Neural progenitor cell (in vitro differentiated cells): ENCODE measurements around the gene NAA10. TPM values are rescaled to one million over a fixed set of nuclear protein-coding genes. Genes with fewer than 3 reads are reported as not detected.

Experiments
- DNase-seq: peaks from one replicate; pipeline ENCODE4 v3.0.0-alpha.2; 2016; ENCODE audit warnings: low spot score
- H2AFZ ChIP-seq: fragments of 200-600 bp; sonication (generic); replicated peaks from 2 replicates; pipeline ENCODE4 v1.6.1; 2016; ENCODE audit warnings: antibody characterized with exemption
- H3F3A ChIP-seq: fragments of 200-600 bp; sonication (generic); 2 replicates; pipeline ENCODE4 v1.6.1; 2016; ENCODE audit warnings: antibody characterized with exemption, low read depth
- H3K27ac ChIP-seq: fragments of 200-600 bp; sonication (generic); 2 replicates; pipeline ENCODE4 v1.5.1; 2016; ENCODE audit warnings: mild to moderate bottlenecking
- H3K27me3 ChIP-seq: fragments of 200-600 bp; sonication (generic); 2 replicates; pipeline ENCODE4 v1.6.1; 2016; ENCODE audit warnings: mild to moderate bottlenecking, moderate library complexity
- H3K36me3 ChIP-seq: fragments of 200-600 bp; sonication (generic); 2 replicates; pipeline ENCODE4 v1.5.1; 2016
- H3K4me1 ChIP-seq: fragments of 200-600 bp; sonication (generic); 2 replicates; pipeline ENCODE4 v1.6.1; 2016; ENCODE audit warnings: mixed run types
- H3K4me2 ChIP-seq: fragments of 200-600 bp; sonication (generic); 2 replicates; pipeline ENCODE4 v1.6.1; 2016
- H3K4me3 ChIP-seq: fragments of 200-600 bp; sonication (generic); 2 replicates; pipeline ENCODE4 v1.5.1; 2016
- H3K79me2 ChIP-seq: fragments of 200-600 bp; sonication (generic); 2 replicates; pipeline ENCODE4 v1.6.1; 2016; ENCODE audit warnings: low read depth
- H3K9ac ChIP-seq: fragments of 200-600 bp; sonication (generic); 2 replicates; pipeline ENCODE4 v1.6.1; 2016
- H3K9me3 ChIP-seq: fragments of 200-600 bp; sonication (generic); 2 replicates; pipeline ENCODE4 v1.5.1; 2016; ENCODE audit warnings: low read depth
- H4K20me1 ChIP-seq: fragments of 200-600 bp; sonication (generic); 2 replicates; pipeline ENCODE4 v1.6.1; 2016; ENCODE audit warnings: low read depth
- H3K27ac Mint-ChIP-seq: 3 replicates; pipeline ENCODE4 v1.8.0; 2021; ENCODE audit warnings: mixed read lengths
- H3K27me3 Mint-ChIP-seq: 2 replicates; pipeline ENCODE4 v1.8.0; 2022; ENCODE audit warnings: low read depth, mild to moderate bottlenecking, inconsistent platforms, moderate library complexity, mixed read lengths; ENCODE audit not compliant: insufficient read depth
- H3K36me3 Mint-ChIP-seq: 3 replicates; pipeline ENCODE4 v1.8.0; 2021; ENCODE audit warnings: mixed read lengths
- H3K4me1 Mint-ChIP-seq: 3 replicates; pipeline ENCODE4 v1.8.0; 2021; ENCODE audit warnings: mixed read lengths
- H3K4me3 Mint-ChIP-seq: 3 replicates; pipeline ENCODE4 v1.8.0; 2021; ENCODE audit warnings: mild to moderate bottlenecking, moderate library complexity, mixed read lengths
- H3K9me3 Mint-ChIP-seq: 3 replicates; pipeline ENCODE4 v1.8.0; 2020; ENCODE audit warnings: mixed read lengths
- CTCF ChIP-seq: fragments of 200-600 bp; sonication (generic); IDR thresholded peaks from 2 replicates; pipeline ENCODE4 v1.5.1; 2017; ENCODE audit warnings: antibody characterized with exemption, mild to moderate bottlenecking
- EZH2 ChIP-seq: fragments of 200-600 bp; sonication (generic); IDR thresholded peaks from 2 replicates; pipeline ENCODE4 v1.6.1; 2017; ENCODE audit warnings: antibody characterized with exemption, mild to moderate bottlenecking, moderate library complexity
- EZH2phosphoT487 ChIP-seq: fragments of 200-600 bp; sonication (generic); IDR thresholded peaks from 2 replicates; pipeline ENCODE4 v1.6.1; 2017; ENCODE audit warnings: antibody characterized with exemption
- total RNA-seq: library from RNA; depleted of rRNA; stranded (reverse); fragments of >200 nt; gene quantifications from 2 replicates; pipeline ENCODE4 v1.2.3, GENCODE V29; 2015; ENCODE audit warnings: low replicate concordance

Gene NAA10
- total RNA-seq, 1 donor from 2014 or later: 55.5 TPM

GRCh38 chrX:153925739-153926551 is 8.9 kb downstream of the NAA10 start, which contains the start of gene ARHGAP4:
Gene ARHGAP4 (minus strand): TSS chrX:153926264. CDS start chrX:153926202, 62 bp downstream.
- Mint-ChIP-seq H3K9me3 (peaks cover 10% of the 10 kb centered on the region), H3K27me3 (peaks cover 7% of the 10 kb centered on the region), H3K4me1 (peaks cover 27% of the 10 kb centered on the region), H3K4me3 (peak within 1 kb of the TSS; percentile 87), H3K27ac (peak within 1 kb of the TSS; percentile 90), H3K36me3 (peaks cover 2% of the 10 kb centered on the region)
- H3K4me1 ChIP-seq: peaks cover 8% of the 10 kb centered on the region
- peak within 1 kb of the TSS; percentile 85 for H3K4me2 ChIP-seq
- H3K27ac ChIP-seq: no peak within 1 kb of the TSS
- no peak for TF ChIP-seq EZH2phosphoT487
- TF ChIP-seq CTCF: no peak
- peak; percentile 14 for TF ChIP-seq EZH2
- no peaks in the 10 kb centered on the region for H3K79me2 ChIP-seq
- no peaks in the 10 kb centered on the region for H3K9me3 ChIP-seq
- no peak within 1 kb of the TSS for H3K9ac ChIP-seq
- no peaks in the 10 kb centered on the region for H4K20me1 ChIP-seq
- H3K27me3 ChIP-seq: peaks cover 10% of the 10 kb centered on the region
- peak within 1 kb of the TSS; percentile 63 for H3K4me3 ChIP-seq
- DNase-seq: peak; percentile 28
- peaks cover 28% of the 10 kb centered on the region for H3F3A ChIP-seq
- H3K36me3 ChIP-seq: no peaks in the 10 kb centered on the region
- no peak within 1 kb of the TSS for H2AFZ ChIP-seq

GRCh38 chrX:153925387-153925738 is 9.5 kb downstream of the NAA10 start:
- Mint-ChIP-seq H3K36me3 (peaks cover 2% of the 10 kb centered on the region), H3K4me3 (no peak overlapping the region), H3K9me3 (peaks cover 10% of the 10 kb centered on the region), H3K27me3 (peaks cover 7% of the 10 kb centered on the region), H3K4me1 (peaks cover 27% of the 10 kb centered on the region), H3K27ac (no peak overlapping the region)
- Histone ChIP-seq H3F3A (peaks cover 28% of the 10 kb centered on the region), H3K9me3 (no peaks in the 10 kb centered on the region), H3K4me1 (peaks cover 8% of the 10 kb centered on the region), H3K36me3 (no peaks in the 10 kb centered on the region), H3K79me2 (no peaks in the 10 kb centered on the region), H3K9ac (no peak overlapping the region), H3K4me3 (peak overlapping the region; percentile 63), H3K27ac (no peak overlapping the region), H3K27me3 (peaks cover 10% of the 10 kb centered on the region), H2AFZ (no peak overlapping the region), H4K20me1 (no peaks in the 10 kb centered on the region), H3K4me2 (peak overlapping the region; percentile 85)
- DNase-seq: no peak
- TF ChIP-seq CTCF (no peak), EZH2phosphoT487 (no peak), EZH2 (peak; percentile 22)

GRCh38 chrX:153924149-153924861 is 10.5 kb downstream of the NAA10 start:
- Histone ChIP-seq H2AFZ (no peak overlapping the region), H4K20me1 (no peaks in the 10 kb centered on the region), H3K27me3 (peaks cover 10% of the 10 kb centered on the region), H3F3A (peaks cover 26% of the 10 kb centered on the region), H3K4me3 (no peak overlapping the region), H3K9ac (no peak overlapping the region), H3K4me1 (peaks cover 8% of the 10 kb centered on the region), H3K27ac (no peak overlapping the region), H3K9me3 (no peaks in the 10 kb centered on the region), H3K79me2 (no peaks in the 10 kb centered on the region), H3K36me3 (no peaks in the 10 kb centered on the region), H3K4me2 (no peak overlapping the region)
- H3K9me3 Mint-ChIP-seq: peaks cover 16% of the 10 kb centered on the region
- H3K4me3 Mint-ChIP-seq: no peak overlapping the region
- no peak overlapping the region for H3K27ac Mint-ChIP-seq
- DNase-seq: peak; percentile 57
- H3K36me3 Mint-ChIP-seq: peaks cover 2% of the 10 kb centered on the region
- H3K4me1 Mint-ChIP-seq: peaks cover 27% of the 10 kb centered on the region
- H3K27me3 Mint-ChIP-seq: peaks cover 7% of the 10 kb centered on the region
- no peak for TF ChIP-seq EZH2phosphoT487
- no peak for TF ChIP-seq EZH2
- peak; percentile 41 for TF ChIP-seq CTCF
